Measurements from ENCODE around the gene LINC01488.

The LINC01488 gene

DNA sequence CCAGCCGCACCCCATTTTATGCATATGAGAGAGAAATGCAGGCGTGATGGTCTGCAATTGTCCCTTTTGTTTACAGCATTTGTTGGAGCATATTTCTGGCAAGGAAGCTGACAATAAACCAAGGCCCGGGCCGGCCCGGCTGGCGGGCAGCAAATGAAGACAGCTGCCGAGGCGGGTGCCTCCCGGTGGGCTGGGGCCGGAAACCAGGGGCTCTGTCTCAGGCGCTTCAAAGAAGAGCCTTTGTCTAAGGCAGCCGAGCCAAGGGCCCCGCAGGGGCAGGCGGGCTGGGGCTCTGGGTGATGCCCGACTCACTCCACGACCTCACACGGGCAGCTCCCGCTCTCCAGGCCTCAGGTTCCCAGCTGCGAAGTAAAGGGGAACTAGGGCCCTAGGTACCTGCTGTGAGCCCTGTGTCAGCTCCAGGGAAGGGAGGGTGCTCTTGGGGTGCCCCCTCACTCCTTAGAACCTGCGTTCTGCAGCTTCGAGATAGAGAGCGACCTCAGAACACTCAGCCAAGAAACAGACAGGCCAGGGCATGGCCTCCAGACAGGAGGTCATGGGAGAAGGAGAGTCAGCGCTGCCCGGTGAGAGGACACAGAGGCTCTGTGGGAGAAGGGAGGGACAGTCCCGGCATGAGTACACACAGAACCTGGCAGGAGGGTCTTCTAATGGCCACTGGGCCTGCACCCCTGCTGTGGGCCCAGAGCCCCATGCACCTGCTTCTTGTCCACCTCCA is 2.4 kb downstream of the LINC01488 start:
- H3K27ac ChIP-seq (ENCODE audit: low read depth, low read length): no peak overlapping the region

DNA sequence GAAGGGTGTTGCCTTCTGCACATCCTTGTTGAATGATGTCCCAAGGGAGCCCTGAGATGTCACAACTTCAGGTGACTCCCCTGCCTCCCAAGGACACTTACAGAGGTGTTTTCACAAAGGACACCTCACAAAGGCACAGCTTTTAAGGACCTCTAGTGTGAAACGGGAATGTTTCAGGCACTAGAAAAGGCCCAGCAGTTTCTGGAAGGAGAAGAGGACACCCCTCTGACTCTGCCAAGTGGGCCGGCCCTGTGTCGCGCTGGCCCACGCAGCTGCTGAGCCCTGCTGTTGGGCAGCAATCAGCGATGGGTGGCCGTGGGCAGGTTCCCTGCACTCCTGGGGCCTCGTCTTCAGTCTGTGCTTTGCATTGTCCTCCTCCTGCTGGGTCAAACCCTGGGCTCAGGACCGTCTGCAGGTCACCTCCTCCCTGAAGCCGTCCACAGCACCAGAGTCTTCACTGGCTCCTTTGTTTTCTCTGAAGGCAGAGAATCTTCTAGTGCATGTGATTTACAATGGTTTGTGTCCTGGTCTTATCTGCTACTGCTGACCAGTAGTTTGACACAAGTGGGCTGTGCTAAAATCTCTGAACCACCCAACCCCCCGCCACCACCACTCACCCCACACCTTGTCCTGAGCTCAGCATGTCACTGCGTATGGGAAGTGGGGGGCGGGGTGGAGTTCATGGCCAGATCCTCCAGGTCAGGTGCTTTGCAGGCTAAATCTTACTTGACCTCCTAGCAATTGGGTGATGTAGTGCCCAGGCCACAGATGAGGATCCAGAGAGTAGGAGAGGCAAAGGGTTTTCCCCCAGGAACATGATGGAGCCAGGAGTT is 3.2 kb downstream of the LINC01488 start:
- Histone ChIP-seq H3K4me1 (ENCODE audit: control insufficient read depth, insufficient read depth, low read length) (peaks cover 5% of the 10 kb centered on the region; the same call in 1 of the 2 replicates), H3K27me3 (ENCODE audit: control insufficient read depth, insufficient read depth, low read length) (no peaks in the 10 kb centered on the region), H3K4me3 (ENCODE audit: low read depth, low read length) (no peak overlapping the region), H3K36me3 (ENCODE audit: control insufficient read depth, insufficient read depth, low read length) (no peaks in the 10 kb centered on the region), H3K9ac (ENCODE audit: low read depth, low read length) (no peak overlapping the region), H3K27ac (ENCODE audit: low read depth, low read length) (no peak overlapping the region), H3K9me3 (ENCODE audit: control insufficient read depth, insufficient read depth, low read length) (no peaks in the 10 kb centered on the region)

More for the DNA sequence above, 2.4 kb downstream of the LINC01488 start:
- Histone ChIP-seq H3K27me3 (ENCODE audit: control insufficient read depth, insufficient read depth, low read length) (no peaks in the 10 kb centered on the region), H3K9ac (ENCODE audit: low read depth, low read length) (no peak overlapping the region), H3K9me3 (ENCODE audit: control insufficient read depth, insufficient read depth, low read length) (no peaks in the 10 kb centered on the region), H3K4me1 (ENCODE audit: control insufficient read depth, insufficient read depth, low read length) (peaks cover 5% of the 10 kb centered on the region; the same call in 1 of the 2 replicates), H3K36me3 (ENCODE audit: control insufficient read depth, insufficient read depth, low read length) (no peaks in the 10 kb centered on the region), H3K4me3 (ENCODE audit: low read depth, low read length) (no peak overlapping the region)

DNA sequence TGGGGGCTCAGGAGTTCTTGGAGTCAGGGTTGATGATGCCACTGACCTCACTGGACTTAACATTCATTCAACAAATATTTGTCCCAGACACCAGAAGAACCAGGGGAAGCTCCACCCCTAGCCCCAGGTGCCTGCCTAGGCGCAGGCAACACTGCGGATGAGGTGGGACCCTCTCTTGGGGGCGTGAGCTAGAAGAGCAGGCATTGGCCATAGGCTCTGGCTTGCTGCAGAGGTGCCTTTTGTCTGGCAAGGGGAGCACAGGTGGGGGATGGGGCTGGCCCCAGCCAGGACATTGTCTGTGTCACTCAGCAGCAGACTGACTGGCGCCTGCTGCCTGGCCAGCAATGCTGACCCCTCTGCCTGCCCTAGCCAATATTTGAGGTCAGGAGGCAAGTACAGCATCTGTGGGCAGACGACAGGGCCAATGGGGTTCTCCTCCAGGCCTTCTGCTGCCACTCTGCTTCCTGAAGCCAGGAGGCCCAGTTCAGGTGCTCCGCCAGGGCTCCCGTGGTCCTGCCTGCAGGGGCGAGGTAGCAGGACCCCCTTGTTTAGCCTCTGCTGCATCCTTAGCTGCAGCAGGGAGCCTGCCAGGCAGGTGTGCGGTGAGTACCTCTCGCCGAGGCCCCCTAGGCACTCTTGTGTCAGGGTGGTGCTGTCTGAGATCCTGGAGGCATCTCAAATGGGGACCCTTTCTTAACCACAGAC is 4.0 kb downstream of the LINC01488 start:
- no peaks in the 10 kb centered on the region for H3K36me3 ChIP-seq (ENCODE audit: control insufficient read depth, insufficient read depth, low read length)
- no peaks in the 10 kb centered on the region for H3K9me3 ChIP-seq (ENCODE audit: control insufficient read depth, insufficient read depth, low read length)
- H3K9ac ChIP-seq (ENCODE audit: low read depth, low read length): no peak overlapping the region
- no peak overlapping the region for H3K4me3 ChIP-seq (ENCODE audit: low read depth, low read length)
- no peak overlapping the region for H3K27ac ChIP-seq (ENCODE audit: low read depth, low read length)
- peaks cover 5% of the 10 kb centered on the region; the same call in 1 of the 2 replicates for H3K4me1 ChIP-seq (ENCODE audit: control insufficient read depth, insufficient read depth, low read length)
- no peaks in the 10 kb centered on the region for H3K27me3 ChIP-seq (ENCODE audit: control insufficient read depth, insufficient read depth, low read length)

DNA sequence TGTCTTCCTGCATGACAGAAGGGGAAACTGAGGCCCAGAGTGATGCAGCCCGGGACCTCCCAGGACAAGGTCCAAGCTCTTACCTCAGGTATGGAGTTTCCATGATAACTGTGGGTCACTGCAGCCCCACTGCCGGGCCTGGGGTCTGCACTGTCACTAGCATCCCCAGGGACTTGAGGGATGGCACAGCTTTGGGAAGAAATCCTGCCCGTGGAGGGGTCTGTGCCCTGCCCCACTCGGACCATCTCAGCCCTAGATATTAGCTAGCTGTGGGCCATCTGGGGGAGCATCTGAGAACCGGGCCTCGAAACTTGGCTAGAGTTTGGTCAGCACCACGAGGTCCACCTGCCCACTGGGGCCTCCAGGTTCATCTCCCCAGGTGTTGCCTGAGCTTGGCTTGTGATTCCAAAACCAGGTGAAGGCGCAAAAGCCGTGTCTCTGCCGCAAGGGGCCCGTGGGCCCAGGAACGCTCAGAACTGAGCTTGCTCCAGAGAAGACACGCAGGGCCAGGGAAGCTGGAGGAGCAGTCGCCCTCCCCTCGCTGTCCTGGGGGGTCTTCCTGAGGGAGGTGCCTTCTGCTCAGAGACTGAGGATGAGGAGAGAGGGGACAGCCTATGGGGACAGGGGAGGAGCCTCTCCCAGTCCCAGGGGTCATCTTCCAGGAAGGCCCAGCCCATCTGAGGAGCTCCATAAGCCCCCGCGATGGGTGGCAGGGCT is 4.8 kb downstream of the LINC01488 start:
- H3K27ac ChIP-seq (ENCODE audit: low read depth, low read length): no peak overlapping the region
- H3K9ac ChIP-seq (ENCODE audit: low read depth, low read length): no peak overlapping the region
- H3K9me3 ChIP-seq (ENCODE audit: control insufficient read depth, insufficient read depth, low read length): no peaks in the 10 kb centered on the region
- H3K4me1 ChIP-seq (ENCODE audit: control insufficient read depth, insufficient read depth, low read length): peaks cover 5% of the 10 kb centered on the region; the same call in 1 of the 2 replicates
- H3K4me3 ChIP-seq (ENCODE audit: low read depth, low read length): no peak overlapping the region
- H3K36me3 ChIP-seq (ENCODE audit: control insufficient read depth, insufficient read depth, low read length): no peaks in the 10 kb centered on the region
- H3K27me3 ChIP-seq (ENCODE audit: control insufficient read depth, insufficient read depth, low read length): no peaks in the 10 kb centered on the region

DNA sequence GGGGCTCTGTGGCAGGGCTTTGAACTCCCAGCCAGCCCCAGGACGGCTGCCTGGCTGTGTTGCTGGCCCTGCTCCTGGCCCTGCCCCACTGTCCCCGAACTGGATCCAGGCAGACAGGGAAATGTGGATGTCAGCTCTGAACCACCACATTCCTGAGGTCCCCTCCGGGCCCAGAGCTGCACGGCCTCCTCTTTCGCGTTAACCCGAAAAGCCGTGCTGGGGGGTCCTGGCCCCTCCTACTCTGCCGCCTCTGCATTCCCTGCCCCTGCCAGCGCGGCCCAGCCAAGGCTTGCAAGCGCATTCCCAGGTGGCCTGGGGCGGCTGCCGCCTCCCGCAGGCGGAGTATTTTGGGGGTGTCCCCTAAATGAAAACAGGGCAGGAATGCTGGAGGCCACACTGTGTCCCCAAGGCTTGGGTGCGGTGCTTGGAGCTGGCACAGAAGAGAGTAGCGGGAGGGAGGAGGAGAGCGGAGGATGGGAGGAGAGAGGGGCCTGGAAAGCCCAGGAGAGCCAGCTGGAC is 5.4 kb downstream of the LINC01488 start:
- no peak overlapping the region for H3K9ac ChIP-seq (ENCODE audit: low read depth, low read length)
- H3K9me3 ChIP-seq (ENCODE audit: control insufficient read depth, insufficient read depth, low read length): no peaks in the 10 kb centered on the region
- no peak overlapping the region for H3K27ac ChIP-seq (ENCODE audit: low read depth, low read length)
- no peaks in the 10 kb centered on the region for H3K36me3 ChIP-seq (ENCODE audit: control insufficient read depth, insufficient read depth, low read length)
- no peak overlapping the region for H3K4me3 ChIP-seq (ENCODE audit: low read depth, low read length)
- H3K27me3 ChIP-seq (ENCODE audit: control insufficient read depth, insufficient read depth, low read length): no peaks in the 10 kb centered on the region
- peaks cover 5% of the 10 kb centered on the region; the same call in 1 of the 2 replicates for H3K4me1 ChIP-seq (ENCODE audit: control insufficient read depth, insufficient read depth, low read length)

DNA sequence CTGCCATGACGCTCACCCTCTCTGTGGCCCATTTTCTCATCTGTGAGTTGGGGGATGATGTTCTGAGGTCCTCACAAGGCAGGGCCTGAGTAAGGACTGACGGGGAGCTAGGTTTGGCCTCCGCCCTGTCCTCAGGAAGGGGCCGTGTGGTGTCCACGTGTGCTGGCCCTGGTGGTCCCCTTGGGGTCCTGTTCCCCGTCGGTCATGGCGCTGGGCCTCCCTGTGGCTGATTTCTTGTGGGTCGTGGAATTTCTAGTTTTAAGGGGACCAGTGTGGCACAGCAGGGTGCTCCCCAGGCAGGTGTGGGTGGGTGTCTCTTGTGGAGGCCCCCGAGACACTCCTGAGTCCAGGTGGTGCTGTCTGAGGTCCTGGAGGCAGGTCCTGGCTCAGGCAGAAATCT is 5.9 kb downstream of the LINC01488 start:
- Histone ChIP-seq H3K27me3 (ENCODE audit: control insufficient read depth, insufficient read depth, low read length) (no peaks in the 10 kb centered on the region), H3K4me3 (ENCODE audit: low read depth, low read length) (no peak overlapping the region), H3K36me3 (ENCODE audit: control insufficient read depth, insufficient read depth, low read length) (no peaks in the 10 kb centered on the region), H3K9me3 (ENCODE audit: control insufficient read depth, insufficient read depth, low read length) (no peaks in the 10 kb centered on the region), H3K9ac (ENCODE audit: low read depth, low read length) (no peak overlapping the region), H3K27ac (ENCODE audit: low read depth, low read length) (no peak overlapping the region), H3K4me1 (ENCODE audit: control insufficient read depth, insufficient read depth, low read length) (peaks cover 5% of the 10 kb centered on the region; the same call in 1 of the 2 replicates)

DNA sequence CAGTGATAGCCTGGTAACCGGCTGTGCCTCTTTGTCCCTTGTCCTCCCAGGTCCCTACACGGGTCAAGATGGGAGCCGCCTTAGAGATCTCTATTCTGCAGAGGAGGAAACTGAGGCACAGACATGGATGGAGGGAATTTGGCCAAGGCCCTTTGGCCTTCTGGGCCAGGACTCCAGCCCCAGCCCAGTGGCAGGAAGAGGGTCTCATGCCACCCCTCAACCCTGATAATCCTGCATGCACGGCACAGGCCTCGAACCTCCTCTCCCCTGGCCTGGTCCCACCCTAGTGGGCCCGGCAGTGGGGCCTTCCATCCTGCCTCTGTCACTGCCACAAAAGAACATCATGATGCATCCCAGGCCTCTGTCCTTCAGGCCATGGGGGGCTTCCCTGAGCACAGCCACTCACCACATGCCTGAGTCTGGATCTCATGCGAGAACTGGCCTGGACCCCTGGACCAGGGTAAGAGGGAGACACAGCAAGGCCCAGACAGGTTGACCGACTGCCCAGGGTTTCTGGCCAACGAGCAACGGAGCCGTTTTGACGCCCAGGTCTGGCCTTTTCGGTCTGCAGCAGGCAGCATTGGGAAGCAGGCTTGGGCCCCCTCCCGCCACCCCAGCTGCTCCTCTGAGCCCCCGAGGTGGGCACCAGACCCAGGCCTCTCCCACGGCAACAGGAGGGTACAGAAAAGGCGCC is 6.5 kb downstream of the LINC01488 start:
- H3K4me3 ChIP-seq (ENCODE audit: low read depth, low read length): no peak overlapping the region
- H3K9me3 ChIP-seq (ENCODE audit: control insufficient read depth, insufficient read depth, low read length): no peaks in the 10 kb centered on the region
- no peaks in the 10 kb centered on the region for H3K36me3 ChIP-seq (ENCODE audit: control insufficient read depth, insufficient read depth, low read length)
- no peaks in the 10 kb centered on the region for H3K27me3 ChIP-seq (ENCODE audit: control insufficient read depth, insufficient read depth, low read length)
- no peak overlapping the region for H3K27ac ChIP-seq (ENCODE audit: low read depth, low read length)
- peaks cover 5% of the 10 kb centered on the region; the same call in 1 of the 2 replicates for H3K4me1 ChIP-seq (ENCODE audit: control insufficient read depth, insufficient read depth, low read length)
- H3K9ac ChIP-seq (ENCODE audit: low read depth, low read length): no peak overlapping the region

DNA sequence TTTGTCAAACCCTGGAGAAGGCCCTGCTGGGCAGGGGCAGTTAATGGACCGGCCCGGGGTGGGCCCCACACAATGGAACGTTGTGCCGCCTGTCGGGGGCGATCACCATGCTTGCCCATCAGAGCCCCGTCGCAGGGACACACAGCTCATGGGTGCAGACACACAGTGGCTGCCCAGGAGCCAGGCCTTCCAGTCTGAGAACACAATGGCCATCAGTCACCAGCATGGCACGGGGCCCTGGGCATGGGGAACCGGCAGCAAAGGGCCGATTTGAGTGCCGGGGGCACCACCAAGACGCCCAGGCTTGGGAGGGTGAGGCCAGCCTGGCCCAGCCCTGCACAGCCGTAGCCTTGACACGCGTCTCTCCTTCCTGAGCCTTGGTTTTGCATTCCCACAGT is 7.1 kb downstream of the LINC01488 start:
- H3K27ac ChIP-seq (ENCODE audit: low read depth, low read length): no peak overlapping the region
- no peaks in the 10 kb centered on the region for H3K27me3 ChIP-seq (ENCODE audit: control insufficient read depth, insufficient read depth, low read length)
- no peaks in the 10 kb centered on the region for H3K36me3 ChIP-seq (ENCODE audit: control insufficient read depth, insufficient read depth, low read length)
- H3K4me1 ChIP-seq (ENCODE audit: control insufficient read depth, insufficient read depth, low read length): peaks cover 5% of the 10 kb centered on the region; the same call in 1 of the 2 replicates
- H3K4me3 ChIP-seq (ENCODE audit: low read depth, low read length): no peak overlapping the region
- H3K9me3 ChIP-seq (ENCODE audit: control insufficient read depth, insufficient read depth, low read length): no peaks in the 10 kb centered on the region
- no peak overlapping the region for H3K9ac ChIP-seq (ENCODE audit: low read depth, low read length)

DNA sequence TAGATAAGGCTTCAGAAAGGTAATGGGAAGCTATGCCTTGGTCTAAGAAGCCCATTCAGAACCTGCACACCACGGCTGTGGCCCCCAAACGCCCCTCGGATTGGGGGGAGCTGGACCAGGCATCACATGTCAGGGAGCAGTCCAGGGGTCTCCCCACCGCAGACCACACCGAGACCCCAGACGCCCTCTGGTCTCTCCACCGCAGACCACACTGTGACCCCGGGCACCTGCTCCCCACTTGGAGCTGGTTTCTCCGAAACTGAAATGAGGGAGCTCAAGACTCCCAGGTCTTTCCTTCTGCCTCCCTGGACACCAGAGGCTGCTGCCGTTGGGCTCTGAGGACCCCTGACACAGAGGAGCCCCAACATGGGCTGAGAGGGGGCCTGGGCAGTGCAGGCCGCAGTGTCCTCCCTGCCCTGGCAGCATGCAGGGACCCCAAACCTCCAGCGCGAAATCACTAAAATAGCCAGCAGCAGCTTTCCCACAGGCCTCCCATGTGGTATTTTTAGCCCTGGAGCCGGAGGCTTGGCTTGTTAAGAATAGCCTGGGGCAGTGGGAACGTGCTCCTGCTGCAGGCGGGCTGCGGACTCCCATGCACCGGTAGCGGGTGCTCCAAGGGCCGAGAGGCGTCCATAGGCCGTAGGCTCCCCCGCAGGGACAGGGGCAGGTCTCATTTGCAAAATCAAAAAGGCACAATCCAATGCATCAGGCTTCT is 7.7 kb downstream of the LINC01488 start:
- Histone ChIP-seq H3K27ac (ENCODE audit: low read depth, low read length) (no peak overlapping the region), H3K4me3 (ENCODE audit: low read depth, low read length) (no peak overlapping the region), H3K27me3 (ENCODE audit: control insufficient read depth, insufficient read depth, low read length) (no peaks in the 10 kb centered on the region), H3K9ac (ENCODE audit: low read depth, low read length) (no peak overlapping the region), H3K9me3 (ENCODE audit: control insufficient read depth, insufficient read depth, low read length) (no peaks in the 10 kb centered on the region), H3K4me1 (ENCODE audit: control insufficient read depth, insufficient read depth, low read length) (no peaks in the 10 kb centered on the region; the same call in 1 of the 2 replicates), H3K36me3 (ENCODE audit: control insufficient read depth, insufficient read depth, low read length) (no peaks in the 10 kb centered on the region)

Data from HUES48 (cell line).